Transverse colon (tissue), 4 donors: ENCODE data around the gene MT1E. TPM values are rescaled to one million over a fixed set of nuclear protein-coding genes. Genes with fewer than 3 reads are reported as not detected.

Source experiments
- DNase-seq: peaks from one replicate; pipeline ENCODE4 v3.0.0-alpha.2; 2019
- H3K27ac ChIP-seq, 4 donors: fragments of 200-600 bp; sonication (generic); 2 replicates each; pipeline ENCODE4 v1.5.1; 2016 to 2018; ENCODE audit warnings: inconsistent platforms in 4 of 4
- H3K27me3 ChIP-seq: fragments of 200-600 bp; sonication (generic); 2 replicates; pipeline ENCODE4 v1.5.1; 2017; ENCODE audit warnings: inconsistent platforms
- H3K36me3 ChIP-seq, 4 donors: fragments of 200-600 bp; sonication (generic); 2 replicates each; pipeline ENCODE4 v1.5.1; 2017 to 2019; ENCODE audit warnings: inconsistent platforms in 4 of 4
- H3K4me1 ChIP-seq, 4 donors: fragments of 200-600 bp; sonication (generic); 2 replicates each; pipeline ENCODE4 v1.5.1; 2017 to 2020; ENCODE audit warnings: inconsistent platforms in 4 of 4
- H3K4me3 ChIP-seq, 4 donors: fragments of 200-600 bp; sonication (generic); 1 replicate in 1 of 4; 2 replicates in 3 of 4; pipeline versions ENCODE4 v1.5.1 to v1.6.1; 2017 to 2019; ENCODE audit warnings: inconsistent platforms in 4 of 4
- H3K9me3 ChIP-seq, 2 donors: fragments of 200-600 bp; sonication (generic); 2 replicates each; pipeline ENCODE4 v1.5.1; 2017 to 2019; ENCODE audit warnings: inconsistent platforms in 2 of 2
- EP300 ChIP-seq: sonication (generic); formaldehyde crosslinking; IDR thresholded peaks from one replicate; pipeline ENCODE4 v1.6.1; 2017; ENCODE audit warnings: antibody characterized with exemption, low read depth
- POLR2A ChIP-seq: fragments of 450-650 bp; IDR thresholded peaks from one replicate; pipeline ENCODE4 v1.6.1; 2016; ENCODE audit warnings: antibody characterized with exemption, mild to moderate bottlenecking, moderate library complexity
- POLR2AphosphoS5 ChIP-seq, 3 donors: sonication (generic); formaldehyde crosslinking; IDR thresholded peaks; one replicate each; pipeline ENCODE4 v1.6.1; 2016; ENCODE audit warnings: antibody characterized with exemption in 3 of 3
- WGBS, 2 donors: methylation state at CpG; one replicate each; pipeline ENCODE4 v1.1.5; 2018; ENCODE audit warnings: low coverage in 1 of 2; 5-methylcytosine and 5-hydroxymethylcytosine counted together
- in situ Hi-C, 4 donors: fragments of 200-750 bp; cut with MboI; loops; one replicate each; pipeline versions ENCODE4 v1.15.0 to v1.15.1; 2017; ENCODE audit warnings: low sequenced_read_pairs in 3 of 4, low pct_ligation_motif_present in 1 of 4, low pct_unique_long_range_greater_than_20kb in 1 of 4
- intact Hi-C: fragments of 100-400 bp; cut with DNase I; formaldehyde crosslinking; loops from one replicate; pipeline ENCODE4 v1.15.1; 2023; ENCODE audit warnings: low total_unique reads
- total RNA-seq, 4 donors: library from RNA; depleted of rRNA; stranded (reverse); fragments of >200 nt; gene quantifications; one replicate each; pipeline ENCODE4 v1.1.0, GENCODE V29; 2016
- TF ChIP-seq, protein P1 (sequence below), 5 experiments: fragments of 200-600 bp in 3 of 5; fragments of 450-650 bp in 2 of 5; sonication (generic) in 3 of 5; IDR thresholded peaks; 1 replicate in 2 of 5; 2 replicates in 3 of 5; pipeline ENCODE4 v1.5.1; 2016 to 2017; ENCODE audit warnings: antibody characterized with exemption in 5 of 5, inconsistent platforms in 3 of 5, mild to moderate bottlenecking in 2 of 5, moderate library complexity in 1 of 5

The MT1E gene
- total RNA-seq, 4 donors from 2014 or later = 109 to 1,058 (median 257) TPM

DNA sequence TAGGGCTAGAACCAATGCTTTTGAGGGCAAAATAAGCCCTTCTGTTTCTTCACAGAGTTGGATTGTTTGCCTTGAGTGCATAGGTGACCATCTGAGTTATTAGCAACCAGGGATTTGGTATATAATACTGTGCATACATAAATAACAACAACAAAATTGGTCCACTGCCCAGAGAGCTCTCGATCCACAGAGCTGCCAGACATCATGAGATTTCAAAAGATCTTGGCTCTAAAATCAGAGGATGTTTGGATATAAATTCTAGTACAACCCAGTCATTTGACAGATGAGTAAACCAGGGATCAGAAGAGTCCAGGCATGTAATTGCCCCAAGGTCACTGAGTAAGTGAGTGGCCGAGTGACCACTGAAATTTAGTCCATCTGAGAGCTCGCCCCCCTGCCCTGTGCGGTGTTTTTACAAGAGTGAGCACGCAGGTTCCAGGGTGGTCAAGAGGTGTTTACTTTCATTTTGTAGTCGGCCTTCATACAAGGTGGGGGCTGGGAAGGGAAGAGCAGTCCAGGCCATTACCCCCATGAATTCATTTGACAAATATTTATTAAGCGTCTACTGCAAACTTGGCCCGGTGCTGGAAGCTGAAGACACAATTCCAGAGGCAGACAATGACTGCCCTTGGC, 19.0 kb upstream of the MT1E start:
- intact Hi-C loops = loop anchor here (5.0 kb wide), 1 partner anchor 76 kb away; the partner anchor contains the start of gene MT1X
- WGBS, 2 donors = 61 to 76% methylated on average over 2 to 8 of the region's 8 CpGs
- Histone ChIP-seq H3K9me3 (no peaks in the 10 kb centered on the region), H3K27me3 (no peaks in the 10 kb centered on the region), H3K4me1 (peaks cover 6 to 25% (median 19%) of the 10 kb centered on the region in 4 donors), H3K4me3 (no peak overlapping the region), H3K36me3 (no peaks in the 10 kb centered on the region), H3K27ac (peak overlapping the region; percentile 87 to 91 (median 90))
- in situ Hi-C loops = no loop called here
- no peak for DNase-seq
- TF ChIP-seq, protein P1, sequence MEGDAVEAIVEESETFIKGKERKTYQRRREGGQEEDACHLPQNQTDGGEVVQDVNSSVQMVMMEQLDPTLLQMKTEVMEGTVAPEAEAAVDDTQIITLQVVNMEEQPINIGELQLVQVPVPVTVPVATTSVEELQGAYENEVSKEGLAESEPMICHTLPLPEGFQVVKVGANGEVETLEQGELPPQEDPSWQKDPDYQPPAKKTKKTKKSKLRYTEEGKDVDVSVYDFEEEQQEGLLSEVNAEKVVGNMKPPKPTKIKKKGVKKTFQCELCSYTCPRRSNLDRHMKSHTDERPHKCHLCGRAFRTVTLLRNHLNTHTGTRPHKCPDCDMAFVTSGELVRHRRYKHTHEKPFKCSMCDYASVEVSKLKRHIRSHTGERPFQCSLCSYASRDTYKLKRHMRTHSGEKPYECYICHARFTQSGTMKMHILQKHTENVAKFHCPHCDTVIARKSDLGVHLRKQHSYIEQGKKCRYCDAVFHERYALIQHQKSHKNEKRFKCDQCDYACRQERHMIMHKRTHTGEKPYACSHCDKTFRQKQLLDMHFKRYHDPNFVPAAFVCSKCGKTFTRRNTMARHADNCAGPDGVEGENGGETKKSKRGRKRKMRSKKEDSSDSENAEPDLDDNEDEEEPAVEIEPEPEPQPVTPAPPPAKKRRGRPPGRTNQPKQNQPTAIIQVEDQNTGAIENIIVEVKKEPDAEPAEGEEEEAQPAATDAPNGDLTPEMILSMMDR (IDR thresholded peaks at IDR 0.05) = no peak
- TF ChIP-seq POLR2A = no peak
- TF ChIP-seq POLR2AphosphoS5 (IDR thresholded peaks at IDR 0.05) = peak in 1 of 3 donors; percentile 51
- no peak for TF ChIP-seq EP300

DNA sequence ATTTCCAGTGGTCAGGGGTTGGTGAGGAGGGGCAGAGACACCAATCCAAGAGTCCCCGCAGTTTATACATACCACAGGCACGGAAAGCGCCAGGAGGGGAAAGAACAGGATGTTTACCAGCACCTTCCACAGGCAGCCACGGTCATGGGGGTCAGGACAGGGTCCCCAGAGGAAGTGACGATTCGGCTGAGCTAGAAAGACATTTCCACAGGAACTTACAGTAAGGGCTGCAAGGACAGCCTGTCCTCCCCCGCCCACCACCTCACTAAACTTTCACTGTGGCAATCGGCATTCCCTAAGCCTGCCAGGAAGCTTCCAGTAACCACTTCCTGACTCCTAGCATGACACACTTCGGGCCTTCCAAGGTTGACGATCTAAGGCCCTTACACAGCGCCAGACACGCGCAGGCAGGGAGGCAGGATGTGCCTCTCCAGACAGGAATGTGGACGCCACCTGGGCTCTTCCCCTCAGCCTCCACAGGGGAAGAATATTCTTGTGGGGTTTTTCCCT, 18.4 kb upstream of the MT1E start:
- in situ Hi-C loops = no loop called here
- Histone ChIP-seq H3K36me3 (no peaks in the 10 kb centered on the region), H3K27me3 (no peaks in the 10 kb centered on the region), H3K4me3 (no peak overlapping the region), H3K4me1 (peaks cover 6 to 25% (median 19%) of the 10 kb centered on the region in 4 donors), H3K27ac (peak overlapping the region; percentile 87 to 91 (median 90)), H3K9me3 (no peaks in the 10 kb centered on the region)
- WGBS, 2 donors = 73% methylated on average over 14 of the region's 14 CpGs; no CpG with 5 or more reads in 1 of the 2 donors
- TF ChIP-seq POLR2A = no peak
- peak; percentile 99 for TF ChIP-seq EP300
- peak; percentile 89 to 94 (median 92) for TF ChIP-seq POLR2AphosphoS5 (IDR thresholded peaks at IDR 0.05)
- TF ChIP-seq, protein P1 (IDR thresholded peaks at IDR 0.05) = no peak
- intact Hi-C loops = loop anchor here (5.0 kb wide), 1 partner anchor 75 kb away; the partner anchor contains the start of gene MT1X
- DNase-seq = peak; percentile 67

DNA sequence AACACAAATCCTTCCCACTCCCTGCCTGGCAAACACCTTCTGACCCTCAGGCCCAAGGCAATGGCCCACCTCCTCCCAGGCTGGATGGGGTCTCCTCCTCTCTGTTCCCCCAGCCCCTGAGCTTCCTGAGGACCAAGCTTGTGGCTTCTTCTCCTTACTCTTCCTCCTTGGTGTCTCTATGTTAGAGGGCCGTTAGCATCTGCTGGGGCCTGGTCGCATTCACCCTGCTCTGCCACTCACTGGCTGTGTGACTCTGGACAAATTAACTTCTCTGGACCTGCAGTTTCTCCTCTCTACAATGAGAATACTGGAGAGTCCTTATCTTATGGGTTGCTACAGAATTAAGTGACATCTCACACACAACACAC, 17.9 kb upstream of the MT1E start:
- intact Hi-C loops = loop anchor here (1.0 to 5.0 kb wide), 3 partner anchors 19 to 75 kb away; partner anchors contain the start of genes MT1M and MT1X

DNA sequence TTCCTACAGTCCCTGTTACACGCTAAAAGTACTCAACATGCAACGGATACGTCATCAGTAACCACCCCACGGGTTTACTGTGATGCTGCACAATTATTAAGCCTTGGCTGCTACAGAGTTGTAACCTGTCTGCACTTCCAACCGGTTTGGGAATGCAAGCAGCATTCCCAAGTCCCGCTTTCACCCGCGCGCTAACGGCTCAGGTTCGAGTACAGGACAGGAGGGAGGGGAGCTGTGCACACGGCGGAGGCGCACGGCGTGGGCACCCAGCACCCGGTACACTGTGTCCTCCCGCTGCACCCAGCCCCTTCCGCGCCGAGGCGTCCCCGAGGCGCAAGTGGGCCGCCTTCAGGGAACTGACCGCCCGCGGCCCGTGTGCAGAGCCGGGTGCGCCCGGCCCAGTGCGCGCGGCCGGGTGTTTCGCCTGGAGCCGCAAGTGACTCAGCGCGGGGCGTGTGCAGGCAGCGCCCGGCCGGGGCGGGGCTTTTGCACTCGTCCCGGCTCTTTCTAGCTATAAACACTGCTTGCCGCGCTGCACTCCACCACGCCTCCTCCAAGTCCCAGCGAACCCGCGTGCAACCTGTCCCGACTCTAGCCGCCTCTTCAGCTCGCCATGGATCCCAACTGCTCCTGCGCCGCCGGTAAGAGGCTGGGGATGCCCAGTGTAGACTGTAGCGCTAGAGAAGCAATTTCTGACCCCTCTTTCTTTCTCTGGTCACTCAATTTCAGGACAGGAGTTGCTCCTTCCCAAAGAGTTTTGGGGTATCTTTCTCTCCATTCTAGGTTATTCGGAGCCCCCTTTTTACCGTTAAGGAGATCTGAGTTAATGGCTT, 17.3 kb upstream of the MT1E start, which contains the start of gene MT2A:
Gene MT2A, plus strand, starts transcription at position 542 of the 833 bp plus-strand sequence. Its CDS starts 72 bp downstream, at position 614.
- peak within 1 kb of the TSS; percentile 87 to 91 (median 90) for H3K27ac ChIP-seq
- intact Hi-C loops = loop anchor here (1.0 to 5.0 kb wide), 3 partner anchors 19 to 74 kb away; partner anchors contain the start of genes MT1M and MT1X
- H3K4me1 ChIP-seq = peaks cover 6 to 25% (median 19%) of the 10 kb centered on the region in 4 donors
- TF ChIP-seq, protein P1 (IDR thresholded peaks at IDR 0.05) = no peak
- TF ChIP-seq POLR2A = peak; percentile 99
- peak; percentile 93 to 99 (median 97) for TF ChIP-seq POLR2AphosphoS5 (IDR thresholded peaks at IDR 0.05)
- peak; percentile 95 for TF ChIP-seq EP300
- peak within 1 kb of the TSS; percentile 45 to 75 (median 56) for H3K4me3 ChIP-seq
- no peaks in the 10 kb centered on the region for H3K27me3 ChIP-seq
- DNase-seq = peak; percentile 96
- WGBS, 2 donors = 0 to 8% methylated on average over 2 to 62 of the region's 62 CpGs
- no peaks in the 10 kb centered on the region for H3K36me3 ChIP-seq
- no peaks in the 10 kb centered on the region for H3K9me3 ChIP-seq
- in situ Hi-C loops = no loop called here

More for the DNA sequence above, 17.9 kb upstream of the MT1E start:
- 75 to 86% methylated on average over 2 of the region's 2 CpGs for WGBS, 2 donors
- H3K4me1 ChIP-seq = peaks cover 6 to 25% (median 19%) of the 10 kb centered on the region in 4 donors
- peak overlapping the region; percentile 87 to 91 (median 90) for H3K27ac ChIP-seq
- H3K4me3 ChIP-seq = peak overlapping the region in 2 of 4 donors; percentile 45 to 75
- H3K9me3 ChIP-seq = no peaks in the 10 kb centered on the region
- in situ Hi-C loops = no loop called here
- no peaks in the 10 kb centered on the region for H3K27me3 ChIP-seq
- TF ChIP-seq POLR2A (no peak), POLR2AphosphoS5 (IDR thresholded peaks at IDR 0.05) (no peak)
- no peak for DNase-seq
- H3K36me3 ChIP-seq = no peaks in the 10 kb centered on the region
